Measurements from ENCODE around the gene DIP2C.

DNA sequence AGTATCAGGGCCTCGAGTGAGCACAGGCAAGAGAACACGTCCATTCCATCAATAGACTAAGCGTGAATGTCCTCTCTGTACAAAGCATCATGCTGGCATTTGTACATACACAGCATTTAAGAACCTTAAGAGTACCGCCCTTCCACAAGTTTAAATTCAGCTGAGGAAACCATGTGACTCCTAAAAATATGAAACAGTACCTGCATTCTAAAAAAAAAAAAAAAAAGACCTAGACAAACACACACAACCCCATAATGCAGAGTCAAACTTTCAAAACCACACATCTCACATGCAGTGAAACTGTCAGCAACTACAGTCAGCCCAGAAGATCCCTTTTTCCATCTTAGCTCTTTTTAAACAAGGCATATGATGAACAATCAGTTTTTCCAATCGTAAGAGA lies 124.3 kb downstream of the DIP2C start:
- TF ChIP-seq, protein P1, sequence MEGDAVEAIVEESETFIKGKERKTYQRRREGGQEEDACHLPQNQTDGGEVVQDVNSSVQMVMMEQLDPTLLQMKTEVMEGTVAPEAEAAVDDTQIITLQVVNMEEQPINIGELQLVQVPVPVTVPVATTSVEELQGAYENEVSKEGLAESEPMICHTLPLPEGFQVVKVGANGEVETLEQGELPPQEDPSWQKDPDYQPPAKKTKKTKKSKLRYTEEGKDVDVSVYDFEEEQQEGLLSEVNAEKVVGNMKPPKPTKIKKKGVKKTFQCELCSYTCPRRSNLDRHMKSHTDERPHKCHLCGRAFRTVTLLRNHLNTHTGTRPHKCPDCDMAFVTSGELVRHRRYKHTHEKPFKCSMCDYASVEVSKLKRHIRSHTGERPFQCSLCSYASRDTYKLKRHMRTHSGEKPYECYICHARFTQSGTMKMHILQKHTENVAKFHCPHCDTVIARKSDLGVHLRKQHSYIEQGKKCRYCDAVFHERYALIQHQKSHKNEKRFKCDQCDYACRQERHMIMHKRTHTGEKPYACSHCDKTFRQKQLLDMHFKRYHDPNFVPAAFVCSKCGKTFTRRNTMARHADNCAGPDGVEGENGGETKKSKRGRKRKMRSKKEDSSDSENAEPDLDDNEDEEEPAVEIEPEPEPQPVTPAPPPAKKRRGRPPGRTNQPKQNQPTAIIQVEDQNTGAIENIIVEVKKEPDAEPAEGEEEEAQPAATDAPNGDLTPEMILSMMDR (IDR thresholded peaks at IDR 0.05) = no peak
- TF ChIP-seq POLR2A (IDR thresholded peaks at IDR 0.05) = no peak
